ENCODE results near the gene CCNJ.

The CCNJ gene

GRCh38 chr10:96089116-96089515 is 45.7 kb downstream of the CCNJ start:
- Histone ChIP-seq H3K9ac (no peak overlapping the region), H3K27ac (peak overlapping the region; percentile 84), H2AFZ (peak overlapping the region; percentile 99), H3K36me3 (ENCODE audit: control insufficient read depth, insufficient read depth, low read length) (no peaks in the 10 kb centered on the region), H3K27me3 (ENCODE audit: control insufficient read depth, insufficient read depth, low read length) (no peaks in the 10 kb centered on the region), H3K4me2 (ENCODE audit: low read length) (peak overlapping the region; percentile 82), H3K4me1 (no peaks in the 10 kb centered on the region), H3K79me2 (no peaks in the 10 kb centered on the region), H3K4me3 (ENCODE audit: low read depth, low read length) (peak overlapping the region; percentile 90), H3K9me3 (ENCODE audit: control insufficient read depth, low read length) (peaks cover 5% of the 10 kb centered on the region)
- TF ChIP-seq CTCF (IDR thresholded peaks at IDR 0.05), result no peak

GRCh38 chr10:96089670-96090462 is 46.5 kb downstream of the CCNJ start:
- Histone ChIP-seq H3K27me3 (ENCODE audit: control insufficient read depth, insufficient read depth, low read length) (no peaks in the 10 kb centered on the region), H3K9me3 (ENCODE audit: control insufficient read depth, low read length) (peaks cover 5% of the 10 kb centered on the region), H3K4me1 (no peaks in the 10 kb centered on the region), H3K4me2 (ENCODE audit: low read length) (peak overlapping the region; percentile 82), H3K36me3 (ENCODE audit: control insufficient read depth, insufficient read depth, low read length) (no peaks in the 10 kb centered on the region), H3K4me3 (ENCODE audit: low read depth, low read length) (peak overlapping the region; percentile 90), H2AFZ (peak overlapping the region; percentile 99), H3K9ac (peak overlapping the region; percentile 23), H3K27ac (peak overlapping the region; percentile 84), H3K79me2 (no peaks in the 10 kb centered on the region)
- TF ChIP-seq CTCF (IDR thresholded peaks at IDR 0.05), result no peak

GRCh38 chr10:96090463-96090800 is 47.0 kb downstream of the CCNJ start:
- TF ChIP-seq CTCF (IDR thresholded peaks at IDR 0.05), result no peak
- H3K4me3 ChIP-seq (ENCODE audit: low read depth, low read length), result peak overlapping the region; percentile 90
- H3K79me2 ChIP-seq, result no peaks in the 10 kb centered on the region
- H3K27ac ChIP-seq, result peak overlapping the region; percentile 84
- no peaks in the 10 kb centered on the region for H3K36me3 ChIP-seq (ENCODE audit: control insufficient read depth, insufficient read depth, low read length)
- peaks cover 5% of the 10 kb centered on the region for H3K9me3 ChIP-seq (ENCODE audit: control insufficient read depth, low read length)
- H2AFZ ChIP-seq, result peak overlapping the region; percentile 99
- no peaks in the 10 kb centered on the region for H3K27me3 ChIP-seq (ENCODE audit: control insufficient read depth, insufficient read depth, low read length)
- H3K4me2 ChIP-seq (ENCODE audit: low read length), result peak overlapping the region; percentile 82
- no peaks in the 10 kb centered on the region for H3K4me1 ChIP-seq
- peak overlapping the region; percentile 23 for H3K9ac ChIP-seq

- H3K27me3 ChIP-seq (ENCODE audit: control insufficient read depth, insufficient read depth, low read length), result no peaks in the 10 kb centered on the region
- H3K79me2 ChIP-seq, result no peaks in the 10 kb centered on the region
- peaks cover 5% of the 10 kb centered on the region for H3K9me3 ChIP-seq (ENCODE audit: control insufficient read depth, low read length)
These were observed 49.8 kb downstream of the CCNJ start for GRCh38 chr10:96092999-96093767.

More at GRCh38 chr10:96092999-96093767, 49.8 kb downstream of the CCNJ start:
- Histone ChIP-seq H3K9ac (no peak overlapping the region), H3K4me2 (ENCODE audit: low read length) (no peak overlapping the region), H3K27ac (no peak overlapping the region), H3K4me1 (no peaks in the 10 kb centered on the region), H3K36me3 (ENCODE audit: control insufficient read depth, insufficient read depth, low read length) (no peaks in the 10 kb centered on the region), H3K4me3 (ENCODE audit: low read depth, low read length) (no peak overlapping the region), H2AFZ (no peak overlapping the region)
- no peak for TF ChIP-seq CTCF (IDR thresholded peaks at IDR 0.05)

Measured in parathyroid adenoma (tissue), 2 donors.